ENCODE data around the gene SRGAP3.

The SRGAP3 gene

DNA sequence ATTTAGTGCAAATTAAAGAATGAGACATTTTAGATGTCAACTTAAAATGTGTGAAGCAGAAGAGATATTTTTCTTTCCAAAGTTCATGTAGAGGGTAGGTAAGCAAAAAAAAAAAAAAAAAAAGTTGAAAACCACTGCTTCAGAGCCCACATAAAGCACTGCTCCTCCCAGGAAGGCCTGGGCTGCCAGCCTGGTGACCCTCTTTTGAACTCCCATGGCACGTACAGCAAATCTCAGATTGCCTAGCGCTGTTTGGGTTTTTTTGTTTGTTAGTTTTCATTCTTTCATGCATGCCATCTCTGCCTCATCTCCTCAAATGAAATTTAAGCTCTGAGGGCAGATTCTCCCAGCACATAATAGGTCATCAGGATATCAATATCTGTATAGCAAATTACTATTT is 120.1 kb downstream of the SRGAP3 start:
- no peak for DNase-seq (ENCODE audit: low spot score)
- TF ChIP-seq, protein P1, sequence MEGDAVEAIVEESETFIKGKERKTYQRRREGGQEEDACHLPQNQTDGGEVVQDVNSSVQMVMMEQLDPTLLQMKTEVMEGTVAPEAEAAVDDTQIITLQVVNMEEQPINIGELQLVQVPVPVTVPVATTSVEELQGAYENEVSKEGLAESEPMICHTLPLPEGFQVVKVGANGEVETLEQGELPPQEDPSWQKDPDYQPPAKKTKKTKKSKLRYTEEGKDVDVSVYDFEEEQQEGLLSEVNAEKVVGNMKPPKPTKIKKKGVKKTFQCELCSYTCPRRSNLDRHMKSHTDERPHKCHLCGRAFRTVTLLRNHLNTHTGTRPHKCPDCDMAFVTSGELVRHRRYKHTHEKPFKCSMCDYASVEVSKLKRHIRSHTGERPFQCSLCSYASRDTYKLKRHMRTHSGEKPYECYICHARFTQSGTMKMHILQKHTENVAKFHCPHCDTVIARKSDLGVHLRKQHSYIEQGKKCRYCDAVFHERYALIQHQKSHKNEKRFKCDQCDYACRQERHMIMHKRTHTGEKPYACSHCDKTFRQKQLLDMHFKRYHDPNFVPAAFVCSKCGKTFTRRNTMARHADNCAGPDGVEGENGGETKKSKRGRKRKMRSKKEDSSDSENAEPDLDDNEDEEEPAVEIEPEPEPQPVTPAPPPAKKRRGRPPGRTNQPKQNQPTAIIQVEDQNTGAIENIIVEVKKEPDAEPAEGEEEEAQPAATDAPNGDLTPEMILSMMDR (IDR thresholded peaks at IDR 0.05; ENCODE audit: extremely low read depth, missing control alignments): no peak

- DNase-seq (ENCODE audit: low spot score): no peak
- TF ChIP-seq, protein P1 (IDR thresholded peaks at IDR 0.05; ENCODE audit: extremely low read depth, missing control alignments): no peak
Observed at GRCh38 chr3:9125278-9125951, 124.0 kb downstream of the SRGAP3 start.

GRCh38 chr3:9124730-9125129 is 124.7 kb downstream of the SRGAP3 start:
- TF ChIP-seq, protein P1 (IDR thresholded peaks at IDR 0.05; ENCODE audit: extremely low read depth, missing control alignments): no peak
- no peak for DNase-seq (ENCODE audit: low spot score)

- DNase-seq (ENCODE audit: low spot score): no peak
- TF ChIP-seq, protein P1 (IDR thresholded peaks at IDR 0.05; ENCODE audit: extremely low read depth, missing control alignments): no peak
Observed at GRCh38 chr3:9123840-9124239, 125.6 kb downstream of the SRGAP3 start.

- TF ChIP-seq, protein P1 (IDR thresholded peaks at IDR 0.05; ENCODE audit: extremely low read depth, missing control alignments): no peak
- DNase-seq (ENCODE audit: low spot score): no peak
Observed at GRCh38 chr3:9122732-9123364, 126.6 kb downstream of the SRGAP3 start.

GRCh38 chr3:9121366-9122001 is 128.0 kb downstream of the SRGAP3 start:
- no peak for DNase-seq (ENCODE audit: low spot score)
- TF ChIP-seq, protein P1 (IDR thresholded peaks at IDR 0.05; ENCODE audit: extremely low read depth, missing control alignments): no peak

DNA sequence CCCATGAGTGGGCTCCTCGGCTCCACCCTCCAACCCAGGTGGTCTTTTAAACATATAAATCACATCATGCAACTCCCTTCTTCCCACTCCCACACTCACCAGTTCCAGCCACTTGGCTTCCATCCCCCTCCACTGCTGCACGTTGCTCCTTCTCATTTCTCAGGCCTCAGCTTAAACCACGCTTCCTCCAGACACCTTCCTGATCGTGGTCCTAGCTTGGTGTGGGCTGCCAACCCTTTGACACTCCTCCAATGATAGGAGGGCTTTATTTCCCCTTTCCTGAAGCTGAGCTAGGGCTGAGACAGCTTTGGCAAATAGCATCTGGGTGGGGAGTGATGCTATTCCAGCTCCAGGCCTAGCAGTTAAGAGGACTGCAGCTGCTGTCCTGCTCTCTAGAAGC is 130.1 kb downstream of the SRGAP3 start:
- no peak for DNase-seq (ENCODE audit: low spot score)
- TF ChIP-seq, protein P1 (IDR thresholded peaks at IDR 0.05; ENCODE audit: extremely low read depth, missing control alignments): no peak
